ENCODE results near the gene CLDN19.

CLDN19 gene

DNA sequence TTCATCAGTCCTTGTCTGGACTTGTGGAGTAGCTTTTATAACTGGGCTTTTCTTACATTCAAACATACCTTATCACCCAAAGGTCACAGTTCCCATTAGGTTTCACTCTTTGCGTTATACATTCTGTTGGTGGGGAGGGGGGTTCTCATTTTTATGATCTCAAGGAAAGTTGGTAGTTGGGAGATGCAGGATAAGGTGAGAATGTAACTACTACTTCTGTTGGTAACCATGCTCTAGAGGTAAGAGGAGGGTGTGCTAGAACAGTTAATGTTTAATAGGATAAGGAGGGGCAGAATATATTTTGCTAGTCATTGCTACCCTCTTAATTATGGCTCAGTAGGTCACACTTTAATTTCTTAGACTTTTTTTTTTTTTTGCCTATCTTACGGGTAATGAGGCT is 47.1 kb downstream of the CLDN19 start:
- no peak for FAIRE-seq

GRCh38 chr1:42692461-42692860 is 47.6 kb downstream of the CLDN19 start:
- no peak for FAIRE-seq

DNA sequence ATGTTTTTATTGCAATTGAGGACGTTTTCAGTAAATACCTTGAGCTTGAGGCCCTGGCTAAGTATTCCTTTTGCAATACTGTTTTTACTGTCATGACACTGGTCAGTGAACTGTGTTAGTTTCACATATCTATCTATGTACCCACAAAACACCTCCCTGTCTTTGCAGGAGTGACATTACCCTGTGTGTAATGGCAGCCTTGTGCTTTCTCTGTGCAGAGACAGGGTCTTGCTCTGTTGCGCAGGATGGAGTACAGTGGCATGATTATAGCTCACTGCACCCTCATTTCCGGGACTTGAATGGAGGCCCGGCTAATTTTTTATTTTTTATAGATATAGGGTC is 48.9 kb downstream of the CLDN19 start:
- no peak for FAIRE-seq

GRCh38 chr1:42690477-42691156 is 49.4 kb downstream of the CLDN19 start:
- peak; percentile 27 for FAIRE-seq

- FAIRE-seq: no peak
Observed at GRCh38 chr1:42689912-42690311, 50.1 kb downstream of the CLDN19 start.

DNA sequence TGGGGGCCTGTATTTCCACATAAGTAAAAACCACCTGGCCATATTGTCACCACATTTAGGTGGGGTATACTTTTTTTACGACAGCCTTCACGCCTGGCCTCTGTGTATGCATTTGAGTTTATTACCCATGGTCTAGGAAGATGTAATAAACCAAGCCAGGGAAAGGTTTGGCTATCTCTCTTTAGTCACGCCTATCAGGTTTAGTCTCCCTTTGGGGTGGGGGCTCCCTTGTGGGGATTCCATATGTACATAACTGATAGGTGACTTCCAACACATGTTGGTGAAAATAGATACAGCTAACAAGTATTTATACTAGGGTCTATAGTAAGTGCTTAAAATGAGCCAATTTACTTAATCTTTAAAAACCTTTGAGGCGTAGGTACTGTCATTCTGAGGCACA is 53.6 kb downstream of the CLDN19 start:
- FAIRE-seq: no peak

GRCh38 chr1:42684139-42684538 is 55.9 kb downstream of the CLDN19 start:
- no peak for FAIRE-seq

Data from G401.6 (cell line).